ENCODE results near the gene CTRB2. TPM values are rescaled to one million over a fixed set of nuclear protein-coding genes. Genes with fewer than 3 reads are reported as not detected.
A peak's percentile ranks its signal among the peaks of the same experiment; 100 is the strongest.
"Not testable (repeated sequence)": the region's sequence is repeated elsewhere in the genome, so short reads cannot be mapped to it uniquely, and the experiment has no call there.

CTRB2 gene
- total and polyA plus RNA-seq, 8 donors: 0.14 TPM; not detected in 7

GRCh38 chr16:75244844-75245758 is 38.1 kb upstream of the CTRB2 start:
- no peak overlapping the region for H3K4me3 ChIP-seq
- H3K4me1 ChIP-seq: peaks cover 45 to 70% of the 10 kb centered on the region in 2 donors
- H3K36me3 ChIP-seq: peaks cover 0 to 22% of the 10 kb centered on the region in 2 donors
- intact Hi-C loops (cut with DNase I): no loop called here
- H3K27me3 ChIP-seq: peaks cover 0 to 30% of the 10 kb centered on the region in 2 donors
- ATAC-seq (peak; percentile 77), DNase-seq (peak in 3 of 4 donors; percentile 81 to 90 (median 82))
- H3K27ac ChIP-seq: peak overlapping the region; percentile 83 to 91
- TF ChIP-seq CTCF (IDR thresholded peaks at IDR 0.05): no peak
- no peaks in the 10 kb centered on the region for H3K9me3 ChIP-seq

- DNase-seq (peak in 2 of 4 donors; percentile 52 to 60), ATAC-seq (peak; percentile 5)
- H3K9me3 ChIP-seq: no peaks in the 10 kb centered on the region
- intact Hi-C loops (cut with DNase I): no loop called here
- TF ChIP-seq CTCF (IDR thresholded peaks at IDR 0.05): no peak
- peaks cover 0 to 22% of the 10 kb centered on the region in 2 donors for H3K27me3 ChIP-seq
- peaks cover 38 to 69% of the 10 kb centered on the region in 2 donors for H3K4me1 ChIP-seq
- H3K27ac ChIP-seq: peak overlapping the region; percentile 83 to 91
- no peak overlapping the region for H3K4me3 ChIP-seq
- peaks cover 0 to 22% of the 10 kb centered on the region in 2 donors for H3K36me3 ChIP-seq
Measured at GRCh38 chr16:75244225-75244809, 37.4 kb upstream of the CTRB2 start.

- DNase-seq: peak in 1 of 4 donors; percentile 73
- Histone ChIP-seq H3K4me1 (peaks cover 40 to 69% of the 10 kb centered on the region in 2 donors), H3K27ac (peak overlapping the region; percentile 83 to 91), H3K4me3 (no peak overlapping the region), H3K36me3 (peaks cover 0 to 22% of the 10 kb centered on the region in 2 donors), H3K9me3 (no peaks in the 10 kb centered on the region), H3K27me3 (peaks cover 0 to 16% of the 10 kb centered on the region in 2 donors)
- intact Hi-C loops (cut with DNase I): no loop called here
- no peak for TF ChIP-seq CTCF (IDR thresholded peaks at IDR 0.05)
- no peak for ATAC-seq
Measured at GRCh38 chr16:75243667-75244224, 36.8 kb upstream of the CTRB2 start.

- peak overlapping the region in 1 of 2 donors; percentile 83 for H3K27ac ChIP-seq
- peak in 1 of 4 donors; percentile 76 for DNase-seq
- ATAC-seq; intact Hi-C loops (cut with DNase I); H3K27me3 ChIP-seq; H3K9me3 ChIP-seq; H3K4me3 ChIP-seq: not testable (repeated sequence)
- H3K36me3 ChIP-seq: peaks cover 0 to 22% of the 10 kb centered on the region in 2 donors
- peaks cover 43 to 68% of the 10 kb centered on the region in 2 donors for H3K4me1 ChIP-seq
Measured at GRCh38 chr16:75242436-75243078, 35.6 kb upstream of the CTRB2 start.

GRCh38 chr16:75241955-75242354 is 35.0 kb upstream of the CTRB2 start:
- DNase-seq (peak in 1 of 4 donors; percentile 69), ATAC-seq (no peak)
- no peak overlapping the region for H3K4me3 ChIP-seq
- intact Hi-C loops (cut with DNase I): no loop called here
- no peaks in the 10 kb centered on the region for H3K27me3 ChIP-seq
- peaks cover 43 to 62% of the 10 kb centered on the region in 2 donors for H3K4me1 ChIP-seq
- no peak for TF ChIP-seq CTCF (IDR thresholded peaks at IDR 0.05)
- no peak overlapping the region for H3K27ac ChIP-seq
- H3K9me3 ChIP-seq: no peaks in the 10 kb centered on the region
- peaks cover 0 to 28% of the 10 kb centered on the region in 2 donors for H3K36me3 ChIP-seq
